CD4-positive, alpha-beta T cell (primary cell): Measurements from ENCODE around the gene MPC2. TPM values are rescaled to one million over a fixed set of nuclear protein-coding genes. Genes with fewer than 3 reads are reported as not detected.

Experiments
- ATAC-seq: fragments of 200-7000 bp; cut with Tn5 transposase; one replicate; pipeline ENCODE4 v1.10.0; 2022; ENCODE audit warnings: mild to moderate bottlenecking; ENCODE audit not compliant: poor library complexity
- CTCF ChIA-PET: fragments of 350-600 bp; sonication (Branson Sonifier 250); formaldehyde crosslinking; loops from one replicate; lab custom pipeline; 2021; ENCODE audit warnings: antibody characterized with exemption, inconsistent platforms; lab: Charles Lee
- POLR2A ChIA-PET: fragments of 350-600 bp; sonication (Branson Sonifier 250); formaldehyde crosslinking; loops from one replicate; lab custom pipeline; 2021; ENCODE audit warnings: antibody characterized with exemption, inconsistent platforms; lab: Charles Lee
- DNase-seq, 14 experiments: peaks; one replicate each; pipeline ENCODE4 v3.0.0-alpha.2; 2013 to 2020; ENCODE audit warnings: mixed read lengths in 2 of 14
- H3K27ac ChIP-seq, 2 donors: one replicate each; pipeline versions ENCODE4 v1.5.1 to v1.7.0; 2013; ENCODE audit warnings: low read length in 2 of 2, low read depth in 1 of 2, mild to moderate bottlenecking in 1 of 2
- H3K27me3 ChIP-seq, 2 experiments: 1 replicate in 1 of 2; 2 replicates in 1 of 2; pipeline versions ENCODE4 v1.6.1 to v1.7.0; 2013; ENCODE audit warnings: low read length in 2 of 2, control low read depth in 1 of 2, mild to moderate bottlenecking in 1 of 2, moderate library complexity in 1 of 2; ENCODE audit not compliant: insufficient read depth in 2 of 2, control insufficient read depth in 1 of 2
- H3K36me3 ChIP-seq: one replicate; pipeline ENCODE4 v1.6.1; 2013; ENCODE audit warnings: low read length, control low read depth; ENCODE audit not compliant: insufficient read depth
- H3K4me1 ChIP-seq: one replicate; pipeline ENCODE4 v1.6.1; 2013; ENCODE audit warnings: low read length, control low read depth; ENCODE audit not compliant: insufficient read depth
- H3K4me3 ChIP-seq: one replicate; pipeline ENCODE4 v1.5.1; 2013; ENCODE audit warnings: mild to moderate bottlenecking, low read length, moderate library complexity
- H3K9me3 ChIP-seq, 2 experiments: 1 replicate in 1 of 2; 2 replicates in 1 of 2; pipeline versions ENCODE4 v1.6.1 to v1.7.0; 2013; ENCODE audit warnings: low read length in 2 of 2, mild to moderate bottlenecking in 2 of 2, control low read depth in 1 of 2, moderate library complexity in 1 of 2; ENCODE audit not compliant: control insufficient read depth in 1 of 2, insufficient read depth in 1 of 2
- H3K27ac Mint-ChIP-seq: one replicate; pipeline ENCODE4 v1.8.0; 2020; ENCODE audit warnings: mixed read lengths
- H3K27me3 Mint-ChIP-seq: one replicate; pipeline ENCODE4 v1.8.0; 2021; ENCODE audit warnings: mixed read lengths
- H3K36me3 Mint-ChIP-seq: one replicate; pipeline ENCODE4 v1.8.0; 2021; ENCODE audit warnings: low read depth, mixed read lengths
- H3K4me1 Mint-ChIP-seq: one replicate; pipeline ENCODE4 v1.8.0; 2021; ENCODE audit warnings: low read depth, mixed read lengths
- H3K4me3 Mint-ChIP-seq: one replicate; pipeline ENCODE4 v1.8.0; 2020; ENCODE audit warnings: mild to moderate bottlenecking, mixed read lengths
- H3K9me3 Mint-ChIP-seq: one replicate; pipeline ENCODE4 v1.8.0; 2020; ENCODE audit warnings: mixed read lengths
- CTCF ChIP-seq: fragments of 200-600 bp; IDR thresholded peaks from one replicate; pipeline ENCODE4 v1.8.0; 2022; ENCODE audit warnings: antibody characterized with exemption, mild to moderate bottlenecking
- intact Hi-C, 2 experiments: fragments of 100-400 bp; cut with DNase I in 1 of 2; cut with micrococcal nuclease in 1 of 2; formaldehyde crosslinking; loops; one replicate each; pipeline versions ENCODE4 v1.15.1 to v1.9.0; 2023 to 2025; cut with DNase I, micrococcal nuclease
- total RNA-seq, 174 experiments: library from RNA in 2 of 174; stranded (reverse) in 2 of 174; gene quantifications; one replicate each; pipeline ENCODE4 v1.2.3 and lab custom pipeline; 2021 to 2026

The MPC2 gene
- total RNA-seq, 2 experiments from 2014 or later: 54.4 to 54.8 TPM

DNA sequence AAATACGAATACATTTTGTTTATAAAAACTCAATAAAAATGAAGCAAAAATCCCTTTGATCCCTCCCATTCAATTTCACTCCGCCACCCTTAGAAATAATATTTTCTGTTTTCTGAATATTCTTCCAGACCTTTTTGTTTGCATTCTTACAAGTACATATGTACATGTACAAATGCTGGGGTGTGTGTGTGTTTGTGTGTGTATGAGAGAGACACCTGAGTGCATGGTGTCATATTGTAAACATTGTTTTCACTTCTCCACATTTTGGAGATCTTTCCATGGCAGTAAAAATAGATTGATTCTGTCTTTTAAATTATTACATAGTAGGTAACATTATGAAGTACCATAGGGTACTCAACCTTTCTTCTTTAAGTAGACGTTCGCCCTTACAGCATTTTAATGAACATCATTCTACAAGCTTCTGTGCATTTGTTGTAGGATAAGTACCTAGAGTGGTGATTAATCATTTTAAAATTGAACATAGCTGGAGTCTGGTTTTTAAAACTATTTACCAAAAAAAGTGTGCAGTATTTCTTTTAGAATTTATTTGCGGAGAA is 1.3 kb upstream of the MPC2 start:
- H3K36me3 ChIP-seq: no peaks in the 10 kb centered on the region
- TF ChIP-seq CTCF: no peak
- intact Hi-C loops: loop anchor here (5.0 to 10.0 kb wide), 9 partner anchors 127 to 1957 kb away; partner anchors contain the start of genes POU2F1 (in 2 of the 2), METTL18 (in 1 of the 2), SCYL3 (in 1 of the 2) and TADA1 (in 1 of the 2)
- Mint-ChIP-seq H3K27me3 (no peaks in the 10 kb centered on the region), H3K4me1 (peaks cover 61% of the 10 kb centered on the region), H3K36me3 (peaks cover 34% of the 10 kb centered on the region), H3K9me3 (no peaks in the 10 kb centered on the region), H3K27ac (peak overlapping the region; percentile 99), H3K4me3 (peak overlapping the region; percentile 94)
- no peak for DNase-seq
- H3K27me3 ChIP-seq: no peaks in the 10 kb centered on the region
- H3K9me3 ChIP-seq: peaks cover 0 to 3% of the 10 kb centered on the region in 2 experiments
- ChIA-PET CTCF (no interaction called here), POLR2A (interaction anchor here (0.9 kb wide), 1 partner anchor 11 kb away, joined by 4 read pairs; no protein-coding TSS in a partner anchor)
- no peak overlapping the region for H3K27ac ChIP-seq
- H3K4me1 ChIP-seq: peaks cover 5% of the 10 kb centered on the region
- no peak for ATAC-seq
- H3K4me3 ChIP-seq: peak overlapping the region; percentile 95

DNA sequence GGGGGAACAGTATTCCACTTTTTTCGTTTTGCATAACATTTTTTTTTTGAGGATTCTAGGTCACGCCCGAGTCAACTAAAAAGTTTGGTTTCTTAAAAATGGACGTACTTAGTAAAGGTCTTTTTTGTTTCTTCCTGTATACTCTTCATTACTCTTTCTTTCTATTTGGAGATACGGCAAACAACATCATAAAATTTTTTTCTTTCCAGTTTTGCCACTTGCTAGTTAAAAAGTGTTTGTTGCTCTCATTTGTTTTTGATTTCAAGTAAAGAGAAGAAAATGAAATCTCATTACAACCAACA is 788 bp upstream of the MPC2 start:
- peaks cover 5% of the 10 kb centered on the region for H3K4me1 ChIP-seq
- DNase-seq: no peak
- TF ChIP-seq CTCF: no peak
- no peaks in the 10 kb centered on the region for H3K9me3 ChIP-seq
- peaks cover 66% of the 10 kb centered on the region for H3K4me1 Mint-ChIP-seq
- peaks cover 34% of the 10 kb centered on the region for H3K36me3 Mint-ChIP-seq
- intact Hi-C loops: loop anchor here (2.0 to 10.0 kb wide), 10 partner anchors 127 to 1957 kb away; partner anchors contain the start of genes POU2F1 (in 2 of the 2), METTL18 (in 1 of the 2), SCYL3 (in 1 of the 2) and TADA1 (in 1 of the 2)
- H3K27ac ChIP-seq: peak overlapping the region in 1 of 2 donors; percentile 93
- no peaks in the 10 kb centered on the region for H3K27me3 ChIP-seq
- no peak for ATAC-seq
- H3K4me3 Mint-ChIP-seq: peak overlapping the region; percentile 94
- H3K27ac Mint-ChIP-seq: peak overlapping the region; percentile 99
- CTCF ChIA-PET: no interaction called here
- H3K27me3 Mint-ChIP-seq: no peaks in the 10 kb centered on the region
- peak overlapping the region; percentile 95 for H3K4me3 ChIP-seq
- POLR2A ChIA-PET: interaction anchor here (0.8 to 1.9 kb wide), 4 partner anchors 10 to 598 kb away, joined by 3 to 9 read pairs (median 4); partner anchors contain the start of gene MPZL1
- no peaks in the 10 kb centered on the region for H3K36me3 ChIP-seq
- no peaks in the 10 kb centered on the region for H3K9me3 Mint-ChIP-seq

- H3K9me3 Mint-ChIP-seq: no peaks in the 10 kb centered on the region
- no peaks in the 10 kb centered on the region for H3K27me3 Mint-ChIP-seq
- DNase-seq (peak; percentile 93 to 100 (median 96)), ATAC-seq (peak; percentile 81)
- ChIA-PET POLR2A (interaction anchor here (0.7 to 2.4 kb wide), 39 partner anchors 9 to 1859 kb away, joined by 3 to 16 read pairs (median 4); partner anchors contain the start of genes ADCY10, BLZF1, CD247 and CREG1), CTCF (interaction anchor here (0.8 to 1.8 kb wide), 3 partner anchors 146 to 716 kb away, joined by 3 to 5 read pairs (median 4); partner anchors contain the start of gene POU2F1)
- Histone ChIP-seq H3K27ac (peak within 1 kb of the TSS; percentile 77 to 96), H3K27me3 (no peaks in the 10 kb centered on the region), H3K4me3 (peak within 1 kb of the TSS; percentile 95), H3K4me1 (peaks cover 5% of the 10 kb centered on the region), H3K36me3 (no peaks in the 10 kb centered on the region), H3K9me3 (no peaks in the 10 kb centered on the region)
- peaks cover 62% of the 10 kb centered on the region for H3K4me1 Mint-ChIP-seq
- peak within 1 kb of the TSS; percentile 99 for H3K27ac Mint-ChIP-seq
- no peak for TF ChIP-seq CTCF
- peaks cover 28% of the 10 kb centered on the region for H3K36me3 Mint-ChIP-seq
- intact Hi-C loops: loop anchor here (1.0 to 10.0 kb wide), 12 partner anchors 129 to 1959 kb away; partner anchors contain the start of genes POU2F1 (in 2 of the 2), METTL18 (in 1 of the 2), SCYL3 (in 1 of the 2) and TADA1 (in 1 of the 2)
- H3K4me3 Mint-ChIP-seq: peak within 1 kb of the TSS; percentile 94
Observed at GRCh38 chr1:167936068-167936929, 573 bp downstream of the MPC2 start, which contains the start of gene DCAF6. Gene DCAF6 (plus strand): TSS chr1:167936683. CDS start chr1:167936912, 229 bp downstream.
